Measurements from ENCODE around the gene UGGT2. TPM values are rescaled to one million over a fixed set of nuclear protein-coding genes. Genes with fewer than 3 reads are reported as not detected.

Gene UGGT2
- total RNA-seq, 2 experiments from 2014 or later = not detected

GRCh38 chr13:96036515-96036914, 16.7 kb downstream of the UGGT2 start:
- CTCF ChIA-PET = no interaction called here
- no peak for DNase-seq
- Mint-ChIP-seq H3K9me3 (peaks cover 7% of the 10 kb centered on the region), H3K4me3 (no peak overlapping the region), H3K36me3 (ENCODE audit: low read depth) (no peaks in the 10 kb centered on the region), H3K27ac (no peak overlapping the region), H3K27me3 (no peaks in the 10 kb centered on the region), H3K4me1 (no peaks in the 10 kb centered on the region)
- POLR2A ChIA-PET = no interaction called here

GRCh38 chr13:96034662-96035061, 18.5 kb downstream of the UGGT2 start:
- POLR2A ChIA-PET = no interaction called here
- Mint-ChIP-seq H3K4me1 (no peaks in the 10 kb centered on the region), H3K27me3 (no peaks in the 10 kb centered on the region), H3K4me3 (no peak overlapping the region), H3K36me3 (ENCODE audit: low read depth) (no peaks in the 10 kb centered on the region), H3K9me3 (peaks cover 7% of the 10 kb centered on the region), H3K27ac (no peak overlapping the region)
- CTCF ChIA-PET = no interaction called here
- DNase-seq = no peak

DNA sequence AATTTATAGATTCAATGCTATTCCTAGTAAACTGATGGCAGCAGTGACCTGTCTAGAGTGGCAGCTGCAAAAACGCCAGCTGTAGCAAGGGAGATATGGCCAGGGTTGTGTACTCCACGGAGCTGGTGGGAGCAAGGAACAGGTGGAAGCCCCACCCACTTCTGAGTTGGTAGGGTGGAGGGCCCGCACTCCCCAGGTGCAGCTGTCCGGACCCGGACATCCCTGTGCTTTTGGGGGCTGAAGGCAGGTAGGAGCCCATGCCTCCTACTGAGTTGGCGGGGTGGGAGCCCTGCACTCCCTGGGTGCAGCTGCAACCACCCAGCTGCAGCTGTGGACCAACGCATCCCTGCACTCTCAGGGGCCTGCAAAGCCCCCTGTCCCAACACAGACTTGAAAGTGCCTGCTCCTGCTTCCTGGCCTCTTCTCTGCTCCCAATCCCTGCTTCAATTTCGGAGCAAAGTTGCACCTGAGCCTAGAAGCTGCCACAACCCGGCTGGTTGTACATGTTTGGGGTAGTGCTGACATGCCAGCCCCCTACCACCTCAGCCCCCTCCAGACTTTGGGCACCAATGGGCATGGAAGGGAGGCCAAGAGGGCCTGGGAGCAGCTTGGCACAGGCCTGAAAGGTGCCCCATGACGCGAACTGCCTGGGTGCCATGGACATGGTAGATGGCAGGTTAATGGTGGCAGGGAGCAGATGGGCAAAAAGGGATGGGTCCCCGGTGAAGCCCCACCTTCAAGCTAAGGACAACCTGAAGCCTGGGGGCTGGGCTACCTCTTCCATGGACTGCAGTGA, 19.8 kb downstream of the UGGT2 start:
- POLR2A ChIA-PET = no interaction called here
- H3K36me3 Mint-ChIP-seq (ENCODE audit: low read depth) = no peaks in the 10 kb centered on the region
- no peak overlapping the region for H3K27ac Mint-ChIP-seq
- H3K4me1 Mint-ChIP-seq = no peaks in the 10 kb centered on the region
- no peak for DNase-seq
- H3K9me3 Mint-ChIP-seq = peaks cover 7% of the 10 kb centered on the region
- H3K27me3 Mint-ChIP-seq = no peaks in the 10 kb centered on the region
- CTCF ChIA-PET = no interaction called here
- H3K4me3 Mint-ChIP-seq = no peak overlapping the region

GRCh38 chr13:96032717-96033116, 20.5 kb downstream of the UGGT2 start:
- Mint-ChIP-seq H3K4me3 (no peak overlapping the region), H3K9me3 (peaks cover 7% of the 10 kb centered on the region), H3K4me1 (no peaks in the 10 kb centered on the region), H3K27ac (no peak overlapping the region), H3K27me3 (no peaks in the 10 kb centered on the region), H3K36me3 (ENCODE audit: low read depth) (no peaks in the 10 kb centered on the region)
- ChIA-PET POLR2A (no interaction called here), CTCF (no interaction called here)
- DNase-seq = no peak

DNA sequence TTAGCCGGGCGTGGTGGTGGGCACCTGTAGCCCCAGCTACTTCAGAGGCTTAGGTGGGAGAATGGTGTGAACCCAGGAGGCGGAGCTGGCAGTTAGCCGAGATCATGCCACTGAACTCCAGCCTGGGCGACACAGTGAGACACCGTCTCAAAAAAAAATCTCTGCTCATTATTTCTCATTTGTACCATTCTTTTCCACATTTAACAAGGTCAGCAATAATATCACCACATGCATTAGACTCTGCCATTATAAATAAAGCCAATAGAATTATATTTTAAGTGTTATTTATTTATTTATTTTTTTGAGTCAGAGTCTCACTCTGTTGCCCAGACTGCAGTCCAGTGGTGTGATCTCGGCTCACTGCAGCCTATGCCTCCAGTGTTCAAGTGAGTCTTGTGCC, 24.2 kb downstream of the UGGT2 start:
- H3K36me3 Mint-ChIP-seq (ENCODE audit: low read depth) = no peaks in the 10 kb centered on the region
- H3K4me3 Mint-ChIP-seq = no peak overlapping the region
- POLR2A ChIA-PET = no interaction called here
- CTCF ChIA-PET = no interaction called here
- no peak overlapping the region for H3K27ac Mint-ChIP-seq
- H3K9me3 Mint-ChIP-seq = peaks cover 5% of the 10 kb centered on the region
- no peak for DNase-seq
- H3K4me1 Mint-ChIP-seq = no peaks in the 10 kb centered on the region
- no peaks in the 10 kb centered on the region for H3K27me3 Mint-ChIP-seq

DNA sequence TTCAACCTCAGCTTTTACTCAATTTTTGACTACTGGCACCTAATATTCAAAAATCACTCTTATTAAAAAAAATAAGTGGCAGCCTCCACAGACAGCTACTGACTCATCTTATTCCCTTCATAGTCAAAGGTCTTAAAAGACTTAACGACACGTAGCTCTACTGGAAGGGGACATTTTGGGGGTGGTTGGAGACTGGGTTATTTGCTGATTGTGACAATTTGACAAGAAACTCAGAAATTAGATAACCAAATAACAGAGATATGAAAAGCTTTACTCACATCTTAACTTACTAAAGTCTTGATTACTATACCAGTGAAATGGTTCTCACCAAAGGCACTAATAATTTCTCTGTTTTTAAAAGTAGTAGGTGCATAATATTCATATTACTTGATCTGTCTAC, 25.7 kb downstream of the UGGT2 start:
- no peak for DNase-seq
- Mint-ChIP-seq H3K4me3 (no peak overlapping the region), H3K27ac (no peak overlapping the region), H3K4me1 (no peaks in the 10 kb centered on the region), H3K36me3 (ENCODE audit: low read depth) (no peaks in the 10 kb centered on the region), H3K9me3 (no peaks in the 10 kb centered on the region), H3K27me3 (no peaks in the 10 kb centered on the region)
- POLR2A ChIA-PET = no interaction called here
- CTCF ChIA-PET = no interaction called here

- ChIA-PET CTCF (no interaction called here), POLR2A (no interaction called here)
- no peak overlapping the region for H3K4me3 Mint-ChIP-seq
- H3K27ac Mint-ChIP-seq = no peak overlapping the region
- H3K9me3 Mint-ChIP-seq = no peaks in the 10 kb centered on the region
- no peak for DNase-seq
- no peaks in the 10 kb centered on the region for H3K36me3 Mint-ChIP-seq (ENCODE audit: low read depth)
- no peaks in the 10 kb centered on the region for H3K4me1 Mint-ChIP-seq
- no peaks in the 10 kb centered on the region for H3K27me3 Mint-ChIP-seq
Measured at GRCh38 chr13:96025283-96025682, 27.9 kb downstream of the UGGT2 start.

GRCh38 chr13:96020931-96021330, 32.3 kb downstream of the UGGT2 start:
- no peak for DNase-seq
- Mint-ChIP-seq H3K9me3 (no peaks in the 10 kb centered on the region), H3K4me3 (no peak overlapping the region), H3K27ac (no peak overlapping the region), H3K4me1 (no peaks in the 10 kb centered on the region), H3K36me3 (ENCODE audit: low read depth) (no peaks in the 10 kb centered on the region), H3K27me3 (no peaks in the 10 kb centered on the region)
- CTCF ChIA-PET = no interaction called here
- POLR2A ChIA-PET = no interaction called here

GRCh38 chr13:96020155-96020575, 33.0 kb downstream of the UGGT2 start:
- POLR2A ChIA-PET = no interaction called here
- no peak for DNase-seq
- no peaks in the 10 kb centered on the region for H3K4me1 Mint-ChIP-seq
- H3K4me3 Mint-ChIP-seq = no peak overlapping the region
- H3K27me3 Mint-ChIP-seq = no peaks in the 10 kb centered on the region
- H3K9me3 Mint-ChIP-seq = no peaks in the 10 kb centered on the region
- CTCF ChIA-PET = interaction anchor here (0.5 to 1.0 kb wide), 2 partner anchors 254 to 443 kb away, joined by 3 to 5 read pairs; no protein-coding TSS in a partner anchor
- H3K36me3 Mint-ChIP-seq (ENCODE audit: low read depth) = no peaks in the 10 kb centered on the region
- no peak overlapping the region for H3K27ac Mint-ChIP-seq

DNA sequence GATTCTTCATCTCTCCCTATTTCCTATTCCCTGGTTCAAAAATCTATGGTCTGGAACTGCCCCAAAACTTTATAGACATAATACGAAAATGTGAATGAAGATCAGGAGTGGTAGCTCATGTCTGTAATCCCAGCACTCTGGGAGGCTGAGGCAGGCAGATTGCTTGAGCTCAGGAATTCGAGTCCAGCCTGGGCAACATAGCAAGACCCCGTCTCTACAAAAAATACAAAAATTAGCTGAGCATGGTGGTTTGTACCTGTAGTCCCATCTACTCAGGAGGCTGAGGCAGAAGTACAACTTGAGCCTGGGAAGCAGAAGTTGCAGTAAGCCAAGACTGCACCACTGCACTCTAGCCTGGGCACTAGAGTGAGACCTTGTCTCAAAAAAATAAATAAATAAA, 35.1 kb downstream of the UGGT2 start:
- ChIA-PET CTCF (no interaction called here), POLR2A (no interaction called here)
- Mint-ChIP-seq H3K4me1 (no peaks in the 10 kb centered on the region), H3K27me3 (no peaks in the 10 kb centered on the region), H3K4me3 (no peak overlapping the region), H3K36me3 (ENCODE audit: low read depth) (no peaks in the 10 kb centered on the region), H3K27ac (no peak overlapping the region), H3K9me3 (no peaks in the 10 kb centered on the region)
- DNase-seq = no peak

- Mint-ChIP-seq H3K36me3 (ENCODE audit: low read depth) (no peaks in the 10 kb centered on the region), H3K9me3 (no peaks in the 10 kb centered on the region), H3K4me1 (no peaks in the 10 kb centered on the region), H3K4me3 (no peak overlapping the region), H3K27me3 (no peaks in the 10 kb centered on the region), H3K27ac (no peak overlapping the region)
- POLR2A ChIA-PET = no interaction called here
- CTCF ChIA-PET = no interaction called here
- no peak for DNase-seq
Measured at GRCh38 chr13:96011291-96011872, 41.8 kb downstream of the UGGT2 start.

GRCh38 chr13:96003304-96003703, 49.9 kb downstream of the UGGT2 start:
- H3K27me3 Mint-ChIP-seq = no peaks in the 10 kb centered on the region
- H3K9me3 Mint-ChIP-seq = no peaks in the 10 kb centered on the region
- no peak for DNase-seq
- ChIA-PET POLR2A (no interaction called here), CTCF (no interaction called here)
- no peaks in the 10 kb centered on the region for H3K36me3 Mint-ChIP-seq (ENCODE audit: low read depth)
- no peak overlapping the region for H3K27ac Mint-ChIP-seq
- no peak overlapping the region for H3K4me3 Mint-ChIP-seq
- no peaks in the 10 kb centered on the region for H3K4me1 Mint-ChIP-seq

- no peaks in the 10 kb centered on the region for H3K9me3 Mint-ChIP-seq
- no peaks in the 10 kb centered on the region for H3K4me1 Mint-ChIP-seq
- H3K4me3 Mint-ChIP-seq = no peak overlapping the region
- ChIA-PET CTCF (no interaction called here), POLR2A (no interaction called here)
- no peak overlapping the region for H3K27ac Mint-ChIP-seq
- no peaks in the 10 kb centered on the region for H3K36me3 Mint-ChIP-seq (ENCODE audit: low read depth)
- H3K27me3 Mint-ChIP-seq = no peaks in the 10 kb centered on the region
- no peak for DNase-seq
Measured at GRCh38 chr13:96002322-96003131, 50.7 kb downstream of the UGGT2 start.
